Thyroid gland (tissue), 4 donors: ENCODE data around the gene ETHE1. TPM values are rescaled to one million over a fixed set of nuclear protein-coding genes. Genes with fewer than 3 reads are reported as not detected.

Experiments
- DNase-seq, 2 donors: peaks; one replicate each; pipeline ENCODE4 v3.0.0-alpha.2; 2019
- H3K27ac ChIP-seq, 3 donors: fragments of 200-600 bp; sonication (generic); 1 replicate in 2 of 3; 2 replicates in 1 of 3; pipeline ENCODE4 v1.5.1; 2016 to 2019; ENCODE audit warnings: mild to moderate bottlenecking in 1 of 3, moderate library complexity in 1 of 3
- H3K27me3 ChIP-seq: fragments of 200-600 bp; sonication (generic); one replicate; pipeline ENCODE4 v1.5.1; 2019
- H3K36me3 ChIP-seq, 2 donors: fragments of 200-600 bp; sonication (generic); one replicate each; pipeline ENCODE4 v1.5.1; 2016 to 2019
- H3K4me1 ChIP-seq, 2 donors: fragments of 200-600 bp; sonication (generic); one replicate each; pipeline ENCODE4 v1.5.1; 2017 to 2019
- H3K4me3 ChIP-seq, 3 donors: fragments of 200-600 bp; sonication (generic); replicated peaks in 1 of 3; 1 replicate in 2 of 3; 2 replicates in 1 of 3; pipeline ENCODE4 v1.5.1; 2016; ENCODE audit warnings: mild to moderate bottlenecking in 1 of 3
- H3K9me3 ChIP-seq: fragments of 200-600 bp; sonication (generic); one replicate; pipeline ENCODE4 v1.5.1; 2017
- POLR2A ChIP-seq, 2 donors: fragments of 450-650 bp; IDR thresholded peaks; one replicate each; pipeline ENCODE4 v1.6.1; 2017; ENCODE audit warnings: antibody characterized with exemption in 2 of 2, mild to moderate bottlenecking in 2 of 2, moderate library complexity in 1 of 2
- WGBS, 2 donors: methylation state at CpG; one replicate each; pipeline ENCODE4 v1.1.5; 2017; 5-methylcytosine and 5-hydroxymethylcytosine counted together
- intact Hi-C: fragments of 100-400 bp; cut with DNase I; formaldehyde crosslinking; loops from one replicate; pipeline ENCODE4 v1.15.1; 2023
- total RNA-seq, 4 donors: library from RNA; depleted of rRNA; stranded (reverse); fragments of >200 nt; gene quantifications; one replicate each; pipeline ENCODE4 v1.2.3, GENCODE V29; 2016
- TF ChIP-seq, protein P1 (sequence below), 6 experiments: fragments of 200-600 bp in 3 of 6; fragments of 450-650 bp in 3 of 6; sonication (generic) in 3 of 6; IDR thresholded peaks; one replicate each; pipeline ENCODE4 v1.5.1; 2016 to 2019; ENCODE audit warnings: antibody characterized with exemption in 6 of 6, mild to moderate bottlenecking in 2 of 6, inconsistent platforms in 1 of 6, moderate library complexity in 1 of 6

The ETHE1 gene
- total RNA-seq, 4 donors from 2014 or later = 22.4 to 61.9 (median 32.5) TPM

GRCh38 chr19:43574424-43575155, 47.6 kb upstream of the ETHE1 start:
- intact Hi-C loops = loop anchor here (2.0 to 5.0 kb wide), 2 partner anchors 22 to 37 kb away; partner anchors contain the start of genes IRGQ and ZNF576
- peaks cover 13 to 19% of the 10 kb centered on the region in 2 donors for H3K4me1 ChIP-seq
- no peaks in the 10 kb centered on the region for H3K27me3 ChIP-seq
- TF ChIP-seq, protein P1, sequence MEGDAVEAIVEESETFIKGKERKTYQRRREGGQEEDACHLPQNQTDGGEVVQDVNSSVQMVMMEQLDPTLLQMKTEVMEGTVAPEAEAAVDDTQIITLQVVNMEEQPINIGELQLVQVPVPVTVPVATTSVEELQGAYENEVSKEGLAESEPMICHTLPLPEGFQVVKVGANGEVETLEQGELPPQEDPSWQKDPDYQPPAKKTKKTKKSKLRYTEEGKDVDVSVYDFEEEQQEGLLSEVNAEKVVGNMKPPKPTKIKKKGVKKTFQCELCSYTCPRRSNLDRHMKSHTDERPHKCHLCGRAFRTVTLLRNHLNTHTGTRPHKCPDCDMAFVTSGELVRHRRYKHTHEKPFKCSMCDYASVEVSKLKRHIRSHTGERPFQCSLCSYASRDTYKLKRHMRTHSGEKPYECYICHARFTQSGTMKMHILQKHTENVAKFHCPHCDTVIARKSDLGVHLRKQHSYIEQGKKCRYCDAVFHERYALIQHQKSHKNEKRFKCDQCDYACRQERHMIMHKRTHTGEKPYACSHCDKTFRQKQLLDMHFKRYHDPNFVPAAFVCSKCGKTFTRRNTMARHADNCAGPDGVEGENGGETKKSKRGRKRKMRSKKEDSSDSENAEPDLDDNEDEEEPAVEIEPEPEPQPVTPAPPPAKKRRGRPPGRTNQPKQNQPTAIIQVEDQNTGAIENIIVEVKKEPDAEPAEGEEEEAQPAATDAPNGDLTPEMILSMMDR (IDR thresholded peaks at IDR 0.05) = no peak
- TF ChIP-seq POLR2A (IDR thresholded peaks at IDR 0.05) = no peak
- H3K9me3 ChIP-seq = no peaks in the 10 kb centered on the region
- DNase-seq = no peak
- H3K36me3 ChIP-seq = no peaks in the 10 kb centered on the region
- WGBS, 2 donors = 20 to 23% methylated on average over 12 of the region's 12 CpGs
- peak overlapping the region in 2 of 3 donors; percentile 40 to 72 for H3K27ac ChIP-seq
- peak overlapping the region; percentile 44 to 98 (median 62) for H3K4me3 ChIP-seq

DNA sequence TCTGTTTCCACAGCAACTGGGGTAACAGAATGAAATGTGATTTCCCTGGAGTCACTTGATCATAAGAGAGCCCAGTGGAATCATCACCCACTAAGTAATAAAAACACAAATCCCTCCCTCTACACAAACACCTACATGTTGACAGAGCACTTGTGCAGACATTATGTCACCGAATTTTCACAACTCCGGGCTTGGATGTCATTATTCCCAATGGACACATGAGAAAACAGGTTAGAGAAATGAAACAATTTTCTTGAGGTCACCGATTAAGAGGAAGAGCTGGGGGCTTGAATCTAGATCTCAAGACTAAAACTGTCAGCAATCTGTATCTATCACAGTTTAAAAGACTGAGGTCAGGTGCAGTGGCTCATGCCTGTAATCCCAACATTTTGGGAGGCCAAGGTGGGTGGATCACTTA, 45.2 kb upstream of the ETHE1 start:
- H3K27ac ChIP-seq = no peak overlapping the region
- 68 to 72% methylated on average over 3 of the region's 3 CpGs for WGBS, 2 donors
- intact Hi-C loops = loop anchor here (5.0 kb wide), 1 partner anchor 35 kb away; no protein-coding TSS in a partner anchor

GRCh38 chr19:43570174-43570791, 43.3 kb upstream of the ETHE1 start:
- H3K9me3 ChIP-seq = no peaks in the 10 kb centered on the region
- H3K4me1 ChIP-seq = peaks cover 13 to 15% of the 10 kb centered on the region in 2 donors
- intact Hi-C loops = loop anchor here (5.0 kb wide), 1 partner anchor 33 kb away; no protein-coding TSS in a partner anchor
- no peaks in the 10 kb centered on the region for H3K36me3 ChIP-seq
- DNase-seq = no peak
- H3K27ac ChIP-seq = no peak overlapping the region
- 95 to 97% methylated on average over 5 of the region's 5 CpGs for WGBS, 2 donors
- no peak for TF ChIP-seq POLR2A (IDR thresholded peaks at IDR 0.05)
- TF ChIP-seq, protein P1 (IDR thresholded peaks at IDR 0.05) = no peak
- no peaks in the 10 kb centered on the region for H3K27me3 ChIP-seq
- no peak overlapping the region for H3K4me3 ChIP-seq

More for the DNA sequence above, 45.2 kb upstream of the ETHE1 start:
- DNase-seq = no peak
- no peaks in the 10 kb centered on the region for H3K9me3 ChIP-seq
- no peaks in the 10 kb centered on the region for H3K27me3 ChIP-seq
- peaks cover 13 to 19% of the 10 kb centered on the region in 2 donors for H3K4me1 ChIP-seq
- TF ChIP-seq POLR2A (IDR thresholded peaks at IDR 0.05) = no peak
- TF ChIP-seq, protein P1 (IDR thresholded peaks at IDR 0.05) = no peak
- no peak overlapping the region for H3K4me3 ChIP-seq
- H3K36me3 ChIP-seq = no peaks in the 10 kb centered on the region

DNA sequence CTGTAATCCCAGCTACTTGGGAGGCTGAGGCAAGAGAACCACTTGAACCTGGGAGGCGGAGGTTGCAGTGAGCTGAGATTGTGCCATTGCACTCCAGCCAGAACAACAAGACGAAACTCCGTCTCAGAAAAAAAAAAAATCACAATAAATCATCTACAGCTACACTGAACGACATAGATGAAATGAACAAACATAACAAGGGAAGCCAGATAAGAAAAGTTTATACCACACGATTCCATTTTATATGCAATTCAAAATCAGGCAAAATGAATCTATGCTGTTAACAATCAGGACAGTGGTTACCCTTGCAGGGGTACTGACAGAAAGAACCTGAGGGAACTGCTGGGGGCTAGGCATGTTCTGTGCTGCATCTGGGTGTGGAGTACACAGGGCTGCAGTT, 42.7 kb upstream of the ETHE1 start:
- peaks cover 11 to 12% of the 10 kb centered on the region in 2 donors for H3K4me1 ChIP-seq
- no peaks in the 10 kb centered on the region for H3K27me3 ChIP-seq
- H3K9me3 ChIP-seq = no peaks in the 10 kb centered on the region
- intact Hi-C loops = loop anchor here (5.0 kb wide), 1 partner anchor 32 kb away; no protein-coding TSS in a partner anchor
- H3K36me3 ChIP-seq = no peaks in the 10 kb centered on the region
- no peak overlapping the region for H3K27ac ChIP-seq
- 92 to 95% methylated on average over 5 of the region's 5 CpGs for WGBS, 2 donors
- TF ChIP-seq, protein P1 (IDR thresholded peaks at IDR 0.05) = no peak
- no peak for TF ChIP-seq POLR2A (IDR thresholded peaks at IDR 0.05)
- DNase-seq = no peak
- H3K4me3 ChIP-seq = no peak overlapping the region

GRCh38 chr19:43564800-43565199, 37.8 kb upstream of the ETHE1 start:
- Histone ChIP-seq H3K36me3 (peaks cover 0 to 9% of the 10 kb centered on the region in 2 donors), H3K9me3 (no peaks in the 10 kb centered on the region), H3K4me3 (no peak overlapping the region), H3K4me1 (no peaks in the 10 kb centered on the region), H3K27ac (no peak overlapping the region), H3K27me3 (no peaks in the 10 kb centered on the region)
- intact Hi-C loops = no loop called here
- 76 to 77% methylated on average over 9 of the region's 9 CpGs for WGBS, 2 donors
- no peak for DNase-seq
- no peak for TF ChIP-seq POLR2A (IDR thresholded peaks at IDR 0.05)
- TF ChIP-seq, protein P1 (IDR thresholded peaks at IDR 0.05) = no peak
